Stimulated activated CD8-positive, alpha-beta memory T cell treated with anti-CD3 and anti-CD28 coated beads, Interleukin-12 subunit alpha, Interleukin-12 subunit beta, amount 100 ng/mL, for 24 hours (primary cell): Measurements from ENCODE around the gene ASB7.

Source experiments
- DNase-seq: peaks from one replicate; pipeline ENCODE4 v3.0.0-alpha.2; 2020; ENCODE audit errors: extremely low read depth

The ASB7 gene

GRCh38 chr15:100597862-100598261, 4.5 kb upstream of the ASB7 start:
- no peak for DNase-seq

GRCh38 chr15:100598655-100599054, 3.7 kb upstream of the ASB7 start:
- no peak for DNase-seq

- no peak for DNase-seq
Measured at GRCh38 chr15:100601163-100601562, 1.2 kb upstream of the ASB7 start.

- DNase-seq: no peak
Measured at GRCh38 chr15:100601617-100602063, 749 bp upstream of the ASB7 start.

GRCh38 chr15:100602823-100603393, 519 bp downstream of the ASB7 start:
- no peak for DNase-seq

- no peak for DNase-seq
Measured at GRCh38 chr15:100612539-100612938, 10.2 kb downstream of the ASB7 start.

GRCh38 chr15:100613208-100613607, 10.8 kb downstream of the ASB7 start:
- no peak for DNase-seq

GRCh38 chr15:100614336-100614735, 11.9 kb downstream of the ASB7 start:
- DNase-seq: no peak

GRCh38 chr15:100614918-100615317, 12.5 kb downstream of the ASB7 start:
- DNase-seq: no peak

GRCh38 chr15:100615801-100616200, 13.4 kb downstream of the ASB7 start:
- DNase-seq: no peak

GRCh38 chr15:100616700-100617099, 14.3 kb downstream of the ASB7 start:
- DNase-seq: no peak

GRCh38 chr15:100623301-100623700, 20.9 kb downstream of the ASB7 start:
- DNase-seq: no peak

- peak; percentile 9 for DNase-seq
Measured at GRCh38 chr15:100627789-100628395, 25.5 kb downstream of the ASB7 start.

GRCh38 chr15:100628746-100629145, 26.4 kb downstream of the ASB7 start:
- DNase-seq: no peak

GRCh38 chr15:100631831-100632230, 29.4 kb downstream of the ASB7 start:
- DNase-seq: no peak

GRCh38 chr15:100633763-100634075, 31.3 kb downstream of the ASB7 start:
- DNase-seq: no peak

GRCh38 chr15:100635406-100636071, 33.1 kb downstream of the ASB7 start:
- no peak for DNase-seq

GRCh38 chr15:100638177-100638730, 35.9 kb downstream of the ASB7 start:
- DNase-seq: no peak

- DNase-seq: no peak
Measured at GRCh38 chr15:100642213-100642949, 40.0 kb downstream of the ASB7 start.

GRCh38 chr15:100642950-100643338, 40.6 kb downstream of the ASB7 start:
- no peak for DNase-seq

GRCh38 chr15:100645671-100646070, 43.3 kb downstream of the ASB7 start:
- DNase-seq: no peak

- no peak for DNase-seq
Measured at GRCh38 chr15:100648951-100649350, 46.6 kb downstream of the ASB7 start.

- DNase-seq: no peak
Measured at GRCh38 chr15:100650685-100651084, 48.3 kb downstream of the ASB7 start.
